DND-41 (cell line): ENCODE measurements around the gene SPTA1.

Experiments used
- ATAC-seq: fragments of 200-7000 bp; cut with Tn5 transposase; 3 replicates; pipeline ENCODE4 v1.9.1; 2021; ENCODE audit warnings: low read depth; ENCODE audit not compliant: insufficient read depth
- DNase-seq: peaks from one replicate; pipeline ENCODE4 v3.0.0-alpha.2; 2020
- H2AFZ ChIP-seq: 2 replicates; pipeline ENCODE4 v1.6.0; 2012; ENCODE audit warnings: low read depth, low read length
- H3K27ac ChIP-seq: 2 replicates; pipeline ENCODE4 v1.5.1; 2012; ENCODE audit warnings: low read length, inconsistent platforms
- H3K27me3 ChIP-seq: fragments of 200-600 bp; sonication (generic); 2 replicates; pipeline ENCODE4 v1.6.0; 2012; ENCODE audit warnings: low read length, mild to moderate bottlenecking, inconsistent platforms; ENCODE audit not compliant: insufficient read depth, poor library complexity
- H3K36me3 ChIP-seq: 2 replicates; pipeline ENCODE4 v1.5.1; 2012; ENCODE audit warnings: low read length, inconsistent platforms; ENCODE audit not compliant: insufficient read depth
- H3K4me1 ChIP-seq: 2 replicates; pipeline ENCODE4 v1.5.1; 2012; ENCODE audit warnings: mild to moderate bottlenecking, low read length; ENCODE audit not compliant: insufficient read depth
- H3K4me2 ChIP-seq: 2 replicates; pipeline ENCODE4 v1.6.0; 2012; ENCODE audit warnings: mild to moderate bottlenecking, moderate library complexity, low read length, inconsistent platforms; ENCODE audit not compliant: insufficient read depth
- H3K4me3 ChIP-seq, 2 experiments: fragments of 200-600 bp in 1 of 2; shearing (Covaris generic) in 1 of 2; 2 replicates each; pipeline ENCODE4 v1.5.1; 2012 to 2016; ENCODE audit warnings: inconsistent platforms in 2 of 2, low read length in 2 of 2, mild to moderate bottlenecking in 2 of 2, low read depth in 1 of 2, moderate library complexity in 1 of 2
- H3K79me2 ChIP-seq: 2 replicates; pipeline ENCODE4 v1.6.0; 2012; ENCODE audit warnings: low read length, inconsistent platforms; ENCODE audit not compliant: insufficient read depth
- H3K9ac ChIP-seq: 2 replicates; pipeline ENCODE4 v1.6.0; 2012; ENCODE audit warnings: low read depth, mild to moderate bottlenecking, inconsistent platforms, low read length, moderate library complexity
- H3K9me3 ChIP-seq: 2 replicates; pipeline ENCODE4 v1.5.1; 2012; ENCODE audit warnings: low read length, moderate library complexity, mild to moderate bottlenecking, inconsistent platforms; ENCODE audit not compliant: insufficient read depth, severe bottlenecking
- H4K20me1 ChIP-seq: 2 replicates; pipeline ENCODE4 v1.6.0; 2012; ENCODE audit warnings: low read length; ENCODE audit not compliant: insufficient read depth
- CTCF ChIP-seq: IDR thresholded peaks from 2 replicates; pipeline ENCODE4 v1.5.1; 2012; ENCODE audit warnings: borderline replicate concordance, low read length, moderate library complexity, mild to moderate bottlenecking; ENCODE audit not compliant: poor library complexity, severe bottlenecking; ENCODE audit errors: extremely low read depth
- EZH2 ChIP-seq: IDR thresholded peaks from 3 replicates; pipeline ENCODE4 v1.6.1; 2012; ENCODE audit warnings: borderline replicate concordance, low read depth, mild to moderate bottlenecking, moderate library complexity, low read length, inconsistent platforms; ENCODE audit not compliant: severe bottlenecking

SPTA1 gene

GRCh38 chr1:158604968-158605367 is 81.5 kb downstream of the SPTA1 start, which contains the start of gene OR10Z1:
Gene OR10Z1 (plus strand): TSS chr1:158605268. CDS start chr1:158606439, 1,171 bp downstream.
- H3K79me2 ChIP-seq: no peaks in the 10 kb centered on the region
- peaks cover 9% of the 10 kb centered on the region for H3K27me3 ChIP-seq
- H3K27ac ChIP-seq: no peak within 1 kb of the TSS
- no peak within 1 kb of the TSS for H3K4me2 ChIP-seq
- H4K20me1 ChIP-seq: no peaks in the 10 kb centered on the region
- no peak for TF ChIP-seq EZH2
- TF ChIP-seq CTCF: no peak
- no peaks in the 10 kb centered on the region for H3K36me3 ChIP-seq
- no peaks in the 10 kb centered on the region for H3K9me3 ChIP-seq
- no peaks in the 10 kb centered on the region for H3K4me1 ChIP-seq
- no peak within 1 kb of the TSS for H3K4me3 ChIP-seq
- no peak within 1 kb of the TSS for H3K9ac ChIP-seq
- no peak for DNase-seq
- no peak within 1 kb of the TSS for H2AFZ ChIP-seq
- no peak for ATAC-seq

GRCh38 chr1:158600735-158601134 is 85.8 kb downstream of the SPTA1 start:
- Histone ChIP-seq H3K27ac (no peak overlapping the region), H4K20me1 (no peaks in the 10 kb centered on the region), H3K4me1 (no peaks in the 10 kb centered on the region), H3K79me2 (no peaks in the 10 kb centered on the region), H3K27me3 (peaks cover 9% of the 10 kb centered on the region), H3K9me3 (peaks cover 12% of the 10 kb centered on the region), H2AFZ (no peak overlapping the region), H3K36me3 (no peaks in the 10 kb centered on the region), H3K4me2 (no peak overlapping the region), H3K4me3 (no peak overlapping the region), H3K9ac (no peak overlapping the region)
- ATAC-seq: no peak
- TF ChIP-seq CTCF: no peak
- TF ChIP-seq EZH2: no peak
- DNase-seq: no peak

- Histone ChIP-seq H3K4me2 (no peak overlapping the region), H4K20me1 (no peaks in the 10 kb centered on the region), H3K4me3 (no peak overlapping the region), H3K36me3 (no peaks in the 10 kb centered on the region), H3K27me3 (peaks cover 4% of the 10 kb centered on the region), H3K4me1 (no peaks in the 10 kb centered on the region), H3K27ac (no peak overlapping the region), H3K79me2 (no peaks in the 10 kb centered on the region), H2AFZ (no peak overlapping the region), H3K9ac (no peak overlapping the region), H3K9me3 (peaks cover 6% of the 10 kb centered on the region)
- ATAC-seq (no peak), DNase-seq (no peak)
- TF ChIP-seq CTCF (no peak), EZH2 (no peak)
Observed at GRCh38 chr1:158586942-158587341, 99.6 kb downstream of the SPTA1 start.

GRCh38 chr1:158583962-158584361 is 102.6 kb downstream of the SPTA1 start:
- peaks cover 4% of the 10 kb centered on the region for H3K27me3 ChIP-seq
- DNase-seq (no peak), ATAC-seq (no peak)
- no peak overlapping the region for H3K9ac ChIP-seq
- no peaks in the 10 kb centered on the region for H4K20me1 ChIP-seq
- peaks cover 6% of the 10 kb centered on the region for H3K9me3 ChIP-seq
- H3K4me1 ChIP-seq: no peaks in the 10 kb centered on the region
- H2AFZ ChIP-seq: no peak overlapping the region
- no peaks in the 10 kb centered on the region for H3K79me2 ChIP-seq
- no peak for TF ChIP-seq CTCF
- TF ChIP-seq EZH2: no peak
- H3K4me3 ChIP-seq: no peak overlapping the region
- no peak overlapping the region for H3K27ac ChIP-seq
- no peaks in the 10 kb centered on the region for H3K36me3 ChIP-seq
- H3K4me2 ChIP-seq: no peak overlapping the region
